HG03135 (cell line): ENCODE results near the gene NOC2L.
"Not testable (repeated sequence)": the region's sequence is repeated elsewhere in the genome, so short reads cannot be mapped to it uniquely, and the experiment has no call there.

ENCODE experiments used
- ATAC-seq: cut with Tn5 transposase; IDR thresholded peaks from one replicate; pipeline ENCODE4 v1.9.1; 2021; ENCODE audit warnings: mild to moderate bottlenecking, moderate library complexity; ENCODE audit not compliant: unreplicated experiment

Gene NOC2L

DNA sequence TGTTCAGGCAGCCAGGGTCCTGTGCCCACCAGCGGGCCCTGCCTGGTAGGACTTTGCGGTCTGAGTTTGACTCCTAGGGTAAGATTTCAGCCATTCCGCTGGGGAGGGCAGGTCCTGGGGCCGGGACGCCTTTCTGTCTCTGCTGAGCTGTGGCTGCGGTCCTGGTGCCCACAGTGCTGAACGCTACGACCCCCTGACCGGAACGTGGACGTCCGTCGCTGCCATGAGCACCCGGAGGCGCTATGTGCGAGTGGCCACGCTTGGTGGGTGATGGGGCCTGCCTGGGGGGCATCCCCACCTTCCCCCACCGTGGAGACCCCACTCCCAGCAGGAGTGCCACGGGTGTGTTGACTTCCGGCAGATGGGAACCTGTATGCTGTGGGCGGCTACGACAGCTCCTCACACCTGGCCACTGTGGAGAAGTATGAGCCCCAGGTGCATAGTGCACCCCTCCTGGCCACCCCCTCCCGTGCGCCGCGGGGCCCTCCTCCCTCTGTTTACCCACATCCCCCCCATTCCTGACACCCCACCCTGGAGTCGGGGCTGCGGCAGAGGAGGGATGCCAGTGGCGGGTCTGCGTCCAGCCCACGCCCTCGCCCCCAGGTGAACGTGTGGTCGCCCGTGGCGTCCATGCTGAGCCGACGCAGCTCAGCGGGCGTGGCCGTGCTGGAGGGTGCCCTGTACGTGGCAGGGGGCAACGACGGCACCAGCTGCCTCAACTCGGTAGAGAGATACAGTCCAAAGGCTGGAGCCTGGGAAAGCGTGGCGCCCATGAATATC lies 4.9 kb upstream of the NOC2L start:
- ATAC-seq = no peak

DNA sequence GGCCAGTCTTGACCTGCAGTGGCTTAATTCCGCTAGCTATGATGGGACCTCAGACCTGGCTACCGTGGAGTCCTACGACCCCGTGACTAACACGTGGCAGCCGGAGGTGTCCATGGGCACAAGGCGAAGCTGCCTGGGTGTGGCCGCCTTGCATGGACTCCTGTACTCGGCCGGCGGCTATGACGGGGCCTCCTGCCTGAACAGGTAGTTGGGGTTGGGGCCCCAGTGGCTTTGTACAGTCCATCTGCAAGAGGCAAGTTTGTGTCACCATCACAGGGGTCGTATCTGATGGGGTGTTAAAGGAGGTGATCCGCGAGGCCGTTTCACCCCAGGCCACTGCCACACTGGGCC lies 4.2 kb upstream of the NOC2L start:
- ATAC-seq = no peak

DNA sequence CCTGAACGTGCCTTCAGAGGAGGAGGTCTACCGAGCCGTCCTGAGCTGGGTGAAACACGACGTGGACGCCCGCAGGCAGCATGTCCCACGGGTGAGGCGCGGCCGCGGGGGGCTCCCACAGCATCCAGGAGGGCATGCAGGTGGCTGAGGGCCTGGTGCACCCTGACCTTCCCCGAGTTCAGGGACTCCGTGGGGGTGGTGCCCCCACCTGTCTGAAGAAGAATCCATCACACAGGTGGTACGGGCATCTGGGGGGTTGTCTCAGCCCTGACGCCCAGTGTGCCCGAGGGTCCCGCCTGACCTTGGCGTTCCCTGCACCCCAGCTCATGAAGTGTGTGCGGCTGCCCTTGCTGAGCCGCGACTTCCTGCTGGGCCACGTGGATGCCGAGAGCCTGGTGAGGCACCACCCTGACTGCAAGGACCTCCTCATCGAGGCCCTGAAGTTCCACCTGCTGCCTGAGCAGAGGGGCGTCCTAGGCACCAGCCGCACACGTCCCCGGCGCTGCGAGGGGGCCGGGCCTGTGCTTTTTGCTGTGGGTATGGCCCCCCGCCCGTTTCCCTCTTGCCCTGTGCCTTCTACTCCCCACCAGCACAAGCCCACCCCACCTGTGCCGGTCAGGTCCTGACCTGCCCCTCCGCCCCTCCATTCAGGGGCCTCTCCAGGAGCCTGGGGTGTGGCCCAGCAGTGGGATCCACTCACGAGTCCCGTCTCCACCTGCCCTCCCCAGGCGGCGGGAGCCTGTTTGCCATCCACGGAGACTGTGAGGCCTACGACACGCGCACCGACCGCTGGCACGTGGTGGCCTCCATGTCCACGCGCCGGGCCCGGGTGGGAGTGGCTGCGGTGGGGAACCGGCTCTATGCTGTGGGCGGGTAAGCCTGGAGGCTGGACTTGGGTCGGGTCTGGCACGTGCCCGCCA lies 3.6 kb upstream of the NOC2L start:
- ATAC-seq = no peak

DNA sequence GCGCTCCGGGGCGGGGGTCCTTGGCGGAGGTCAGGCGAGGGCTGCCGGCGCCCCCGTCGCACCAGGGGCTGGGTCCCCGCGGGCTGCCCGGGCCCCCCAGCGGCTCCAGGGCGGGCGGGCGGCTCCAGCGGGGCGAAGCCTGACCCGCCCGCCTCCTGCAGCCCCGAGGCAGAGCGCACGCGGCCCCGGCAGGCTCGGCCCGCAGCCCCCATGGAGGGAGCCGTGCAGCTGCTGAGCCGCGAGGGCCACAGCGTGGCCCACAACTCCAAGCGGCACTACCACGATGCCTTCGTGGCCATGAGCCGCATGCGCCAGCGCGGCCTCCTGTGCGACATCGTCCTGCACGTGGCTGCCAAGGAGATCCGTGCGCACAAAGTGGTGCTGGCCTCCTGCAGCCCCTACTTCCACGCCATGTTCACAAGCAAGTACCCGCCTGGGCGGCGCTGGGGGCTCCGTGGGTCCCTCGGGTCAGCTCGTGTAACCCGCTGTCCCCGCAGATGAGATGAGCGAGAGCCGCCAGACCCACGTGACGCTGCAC lies 2.1 kb upstream of the NOC2L start:
- ATAC-seq = no peak

DNA sequence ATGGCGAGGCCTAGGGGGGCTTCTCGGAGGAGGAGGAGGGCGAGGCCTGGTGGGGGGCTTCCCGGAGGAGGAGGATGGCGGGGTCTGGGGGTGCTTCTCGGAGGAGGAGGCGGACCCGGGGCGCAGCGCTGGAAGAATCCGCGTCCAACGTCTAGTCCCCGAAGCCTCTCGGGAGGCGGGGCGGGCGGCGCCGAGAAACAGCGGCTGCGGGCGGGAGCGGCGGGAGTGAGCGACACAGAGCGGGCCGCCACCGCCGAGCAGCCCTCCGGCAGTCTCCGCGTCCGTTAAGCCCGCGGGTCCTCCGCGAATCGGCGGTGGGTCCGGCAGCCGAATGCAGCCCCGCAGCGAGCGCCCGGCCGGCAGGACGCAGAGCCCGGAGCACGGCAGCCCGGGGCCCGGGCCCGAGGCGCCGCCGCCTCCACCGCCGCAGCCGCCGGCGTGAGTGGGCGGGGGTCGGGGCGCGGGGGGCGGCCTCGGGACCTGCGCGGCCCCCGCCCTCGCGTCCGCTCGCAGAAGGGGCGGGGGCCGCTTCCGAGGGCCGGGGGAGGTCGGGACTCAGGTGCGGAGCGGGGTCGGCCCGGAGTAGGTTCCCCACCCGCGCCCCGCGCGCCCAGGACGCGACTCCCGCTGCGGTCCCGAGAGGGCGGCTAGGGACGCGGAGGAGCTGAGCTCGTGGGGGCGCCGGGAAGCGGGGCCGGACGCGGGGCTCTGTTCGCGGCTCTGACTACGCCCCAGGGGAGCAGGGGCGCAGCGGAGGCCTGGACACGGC lies 1.5 kb upstream of the NOC2L start, which contains the start of gene KLHL17:
Gene KLHL17 (plus strand): TSS at position 222 of the 769 bp plus-strand sequence. CDS start 110 bp downstream, at position 332.
- ATAC-seq = peak; percentile 43

DNA sequence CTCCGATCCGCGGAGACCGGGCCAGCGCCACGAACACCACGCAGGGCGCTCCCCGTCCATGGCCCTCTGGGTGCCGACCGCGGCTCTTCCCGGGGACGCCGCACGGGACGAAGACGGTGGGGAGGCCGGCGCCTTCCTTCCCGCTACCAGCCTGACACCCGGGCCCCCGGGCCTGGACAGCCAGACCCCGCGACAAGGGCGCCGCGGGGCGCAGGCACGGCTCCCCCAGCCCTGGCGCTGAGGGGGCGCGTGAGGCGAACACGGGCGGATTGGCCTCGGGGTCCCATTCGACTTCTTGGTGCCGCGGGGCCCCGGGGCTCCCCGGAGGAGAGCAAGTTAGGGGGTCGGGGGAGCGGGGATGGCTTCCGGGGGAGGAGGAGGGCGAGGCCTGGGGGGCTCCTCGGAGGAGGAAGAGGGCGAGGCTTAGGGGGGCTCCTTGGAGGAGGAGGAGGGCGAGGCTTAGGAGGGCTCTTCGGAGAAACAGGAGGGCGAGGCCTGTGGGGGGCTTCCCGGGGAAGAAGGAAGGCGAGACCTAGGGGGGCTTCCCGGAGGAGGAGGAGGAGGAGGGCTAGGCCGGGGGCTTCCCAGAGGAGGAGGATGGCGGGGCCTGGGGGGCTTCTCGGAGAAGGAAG lies 791 bp upstream of the NOC2L start:
- no peak for ATAC-seq

DNA sequence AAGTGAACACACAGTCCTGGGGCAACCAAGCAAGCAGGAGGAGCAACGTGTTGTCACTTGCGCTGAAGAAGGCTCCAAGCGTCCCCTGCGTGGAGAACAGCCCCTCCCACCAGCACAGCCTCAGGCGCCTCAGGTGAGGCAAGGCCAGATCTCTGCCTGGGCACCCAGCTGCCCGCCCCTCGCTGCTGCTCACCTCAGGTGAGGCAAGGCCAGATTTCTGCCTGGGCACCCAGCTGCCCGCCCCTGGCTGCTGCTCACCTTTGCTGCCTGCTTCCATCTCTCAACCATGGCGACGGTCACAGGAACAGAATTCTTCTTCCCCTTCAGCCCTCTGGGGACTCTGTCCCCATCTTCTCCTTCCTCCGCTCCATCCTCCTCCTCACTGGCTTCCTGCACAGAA lies 2.4 kb downstream of the NOC2L start:
- ATAC-seq = no peak

DNA sequence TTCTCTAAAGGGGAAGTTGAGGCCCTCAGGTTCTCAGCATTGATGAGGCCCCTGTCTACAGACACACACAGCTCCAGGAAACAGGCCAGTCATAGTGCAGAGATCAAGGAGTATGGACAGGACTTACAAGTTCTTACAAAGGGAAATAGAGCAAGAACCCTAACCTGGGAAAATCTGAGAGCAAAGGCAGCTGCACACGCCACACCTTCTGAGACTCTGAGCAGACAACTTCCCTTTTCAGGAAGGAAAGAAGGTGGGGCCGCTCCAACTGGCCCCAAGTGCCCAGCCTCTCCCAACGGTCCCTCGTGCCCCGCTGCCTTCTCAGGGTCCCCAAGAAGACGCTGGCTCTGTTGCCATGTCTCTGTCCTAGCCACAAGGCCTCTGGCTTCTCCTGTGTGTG lies 3.6 kb downstream of the NOC2L start:
- no peak for ATAC-seq

DNA sequence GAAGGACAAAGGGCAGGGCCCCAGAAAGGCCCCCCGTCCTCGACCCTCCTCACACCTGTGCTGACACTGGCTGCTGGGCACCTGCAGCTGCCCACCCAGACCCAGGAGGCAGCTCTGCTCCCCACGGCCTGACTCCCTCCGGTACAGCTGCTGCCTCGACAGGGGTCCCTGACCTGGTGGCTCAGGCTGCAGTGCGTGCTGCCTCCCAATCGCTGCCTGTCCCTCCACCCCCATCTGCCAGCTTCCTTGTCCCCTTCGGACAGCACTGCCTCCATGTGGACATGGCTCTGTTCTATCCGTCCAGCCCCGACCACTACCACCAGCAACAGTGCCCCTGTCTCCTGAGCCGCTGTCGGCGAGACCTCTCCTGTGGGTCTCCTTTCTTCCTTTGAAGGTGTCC lies 4.1 kb downstream of the NOC2L start:
- ATAC-seq = no peak

DNA sequence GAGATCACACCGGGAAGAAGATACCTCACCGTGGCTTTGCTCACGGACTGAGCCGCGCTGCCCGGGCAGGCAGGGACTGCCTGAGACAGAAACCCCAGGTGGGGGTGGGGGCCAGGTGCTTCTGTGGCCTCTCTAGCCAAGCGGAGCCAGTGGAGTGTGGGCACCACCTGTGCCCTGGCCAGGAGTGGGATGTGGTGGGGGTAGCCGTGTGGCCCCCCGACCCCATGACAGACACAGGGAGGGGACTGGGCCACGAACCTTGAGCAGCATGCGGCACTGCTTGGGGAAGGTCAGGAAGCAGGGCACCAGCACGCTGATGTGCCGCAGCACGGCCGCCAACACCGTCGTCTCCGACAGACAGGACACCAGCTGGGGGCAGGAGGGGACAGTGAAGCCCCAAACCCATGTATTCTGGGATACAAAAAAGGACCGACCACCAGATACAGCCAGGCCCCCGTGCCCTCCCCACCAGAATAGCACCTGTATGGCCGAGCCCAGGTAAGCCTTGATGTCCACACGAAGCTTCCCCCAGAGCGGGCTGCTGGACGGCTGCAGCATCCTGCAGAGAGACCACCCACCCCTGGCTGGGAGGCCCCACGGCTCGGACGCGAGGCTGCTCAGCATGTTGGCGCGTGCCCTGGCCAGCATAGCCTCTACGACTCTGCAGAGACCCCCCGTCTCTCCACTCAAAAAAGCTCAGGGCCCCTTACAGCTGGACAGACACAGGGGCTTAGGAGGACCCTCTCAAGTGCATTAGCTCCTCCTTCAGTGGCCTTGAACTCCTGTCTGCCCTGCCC lies 5.3 kb downstream of the NOC2L start:
- no peak for ATAC-seq

DNA sequence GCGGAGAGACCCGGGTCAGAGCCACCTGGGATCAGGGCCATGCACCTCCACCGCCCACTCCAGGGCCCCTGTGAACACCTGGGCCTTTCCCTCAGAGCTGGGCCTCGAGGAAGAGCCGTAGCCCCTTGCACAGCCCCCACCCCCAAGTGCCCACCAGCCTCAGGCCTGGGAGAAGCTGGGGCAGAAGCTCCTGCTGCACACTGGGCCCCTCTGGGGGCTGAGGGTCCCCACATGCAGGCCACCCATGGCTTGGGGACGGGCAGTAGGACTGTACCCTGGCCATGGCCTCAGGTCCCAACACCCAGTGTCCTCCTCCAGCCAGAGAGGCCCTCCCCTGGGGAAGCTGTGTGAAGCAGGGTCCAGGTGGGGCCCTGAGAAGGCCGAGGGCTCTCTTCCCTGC lies 6.5 kb downstream of the NOC2L start:
- no peak for ATAC-seq

DNA sequence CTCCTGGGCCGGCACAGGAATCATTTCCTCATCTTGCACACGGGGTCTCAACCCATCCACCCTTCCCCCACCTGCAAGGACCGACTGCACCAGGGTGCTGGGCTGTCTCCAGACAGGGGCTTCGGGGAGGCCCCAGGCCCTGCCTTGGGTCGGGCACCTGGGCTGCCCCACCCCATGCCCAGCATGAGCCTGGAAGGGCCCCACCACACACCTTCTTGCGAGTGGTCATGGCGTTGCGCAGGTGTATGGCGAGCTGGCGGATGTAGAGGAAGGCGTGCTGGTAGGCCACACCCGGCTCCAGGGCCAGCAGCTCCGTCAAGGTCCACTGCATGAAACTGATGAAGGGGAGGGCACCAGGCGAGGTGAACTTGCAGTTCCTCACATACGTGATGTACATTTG lies 6.9 kb downstream of the NOC2L start:
- no peak for ATAC-seq

DNA sequence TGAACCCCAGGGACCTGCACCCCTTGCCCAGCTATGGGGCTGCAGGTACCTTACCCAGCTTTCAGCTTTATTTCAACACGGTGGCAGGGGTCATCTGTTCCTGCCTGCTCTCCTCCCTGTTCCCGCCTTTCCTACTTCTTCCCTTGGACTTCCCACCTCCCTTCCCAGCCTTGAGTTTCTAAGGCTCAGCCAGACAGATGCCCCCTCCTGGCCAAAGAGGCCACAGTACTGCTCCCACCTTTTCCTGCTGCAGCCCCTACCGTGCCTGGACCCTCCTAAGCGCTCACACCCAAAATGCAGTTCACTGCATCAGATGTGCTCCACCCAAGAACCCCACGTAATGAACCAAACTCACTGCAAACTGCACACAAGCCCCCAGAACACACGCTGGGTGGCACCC lies 7.7 kb downstream of the NOC2L start:
- no peak for ATAC-seq

DNA sequence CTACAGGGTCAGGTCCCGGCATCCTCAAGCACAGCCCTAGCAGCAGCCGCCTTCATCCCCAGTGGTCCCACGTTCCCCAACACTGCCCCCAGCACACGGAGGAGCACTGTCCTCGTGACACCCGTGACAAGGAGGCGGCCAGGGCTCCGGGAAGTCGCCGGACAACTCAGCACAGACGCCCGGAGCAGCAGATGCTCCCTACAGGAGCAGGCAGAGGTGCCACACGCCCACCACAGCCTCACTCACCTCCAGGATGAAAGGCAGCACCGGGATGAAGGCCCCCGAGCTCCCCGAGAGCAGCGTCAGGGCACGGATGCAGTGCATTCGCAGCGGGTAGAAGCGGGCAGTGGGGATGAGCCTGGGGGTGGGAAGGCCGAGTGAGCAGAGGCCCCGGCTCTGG lies 8.2 kb downstream of the NOC2L start:
- no peak for ATAC-seq

DNA sequence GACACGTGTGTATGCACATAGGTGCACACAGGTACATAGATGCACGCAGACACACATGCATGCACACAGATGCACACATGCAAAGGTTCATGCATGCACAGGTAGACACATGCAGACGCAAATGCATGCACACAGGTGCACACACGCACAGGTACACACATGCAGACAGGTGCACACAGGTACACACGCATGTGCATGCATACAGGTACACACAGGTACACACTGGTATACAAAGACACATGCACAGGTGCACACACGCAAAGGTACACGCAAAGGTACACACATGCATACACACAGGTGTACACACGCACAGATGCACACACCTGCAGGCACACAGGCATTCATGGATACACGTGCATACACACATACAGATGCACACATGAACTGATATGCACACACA lies 8.8 kb downstream of the NOC2L start:
- no peak for ATAC-seq

DNA sequence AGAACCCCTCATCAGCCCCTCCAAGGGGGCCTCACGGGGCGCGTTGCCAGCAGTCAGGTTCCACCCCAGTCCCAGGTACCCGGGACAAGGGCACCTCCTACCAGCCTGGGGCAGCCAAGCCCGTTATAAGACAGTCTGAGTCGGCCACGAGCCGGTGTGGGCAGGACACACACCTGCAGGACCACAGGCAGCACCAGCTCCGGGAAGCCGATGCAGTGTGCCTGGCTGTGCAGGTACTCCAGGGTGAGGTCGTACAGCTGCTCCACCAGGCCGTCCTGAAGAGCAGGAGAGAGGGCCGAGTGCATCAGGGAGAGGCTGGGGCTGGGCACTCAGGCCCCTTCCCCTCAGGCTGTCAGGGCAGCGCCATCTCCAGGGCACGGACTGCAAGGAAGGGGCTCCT lies 11.1 kb downstream of the NOC2L start:
- ATAC-seq = no peak

DNA sequence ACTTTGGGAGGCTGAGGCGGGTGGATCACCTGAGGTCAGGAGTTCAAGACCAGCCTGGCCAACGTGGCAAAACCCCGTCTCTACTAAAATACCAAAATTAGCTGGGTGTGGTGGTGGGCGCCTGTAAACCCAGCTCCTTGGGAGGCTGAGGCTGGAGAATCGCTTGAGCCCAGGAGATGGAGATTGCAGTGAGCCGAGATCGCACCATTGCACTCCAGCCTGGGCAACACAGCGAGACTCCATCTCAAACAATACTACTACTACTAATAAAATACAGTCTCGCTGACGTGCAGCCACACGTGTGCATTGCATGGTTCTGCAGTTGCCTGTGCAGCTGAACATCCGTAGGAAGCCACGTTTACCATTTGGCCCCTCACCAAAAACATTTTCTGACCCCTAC lies 12.2 kb downstream of the NOC2L start:
- ATAC-seq = not testable (repeated sequence)

DNA sequence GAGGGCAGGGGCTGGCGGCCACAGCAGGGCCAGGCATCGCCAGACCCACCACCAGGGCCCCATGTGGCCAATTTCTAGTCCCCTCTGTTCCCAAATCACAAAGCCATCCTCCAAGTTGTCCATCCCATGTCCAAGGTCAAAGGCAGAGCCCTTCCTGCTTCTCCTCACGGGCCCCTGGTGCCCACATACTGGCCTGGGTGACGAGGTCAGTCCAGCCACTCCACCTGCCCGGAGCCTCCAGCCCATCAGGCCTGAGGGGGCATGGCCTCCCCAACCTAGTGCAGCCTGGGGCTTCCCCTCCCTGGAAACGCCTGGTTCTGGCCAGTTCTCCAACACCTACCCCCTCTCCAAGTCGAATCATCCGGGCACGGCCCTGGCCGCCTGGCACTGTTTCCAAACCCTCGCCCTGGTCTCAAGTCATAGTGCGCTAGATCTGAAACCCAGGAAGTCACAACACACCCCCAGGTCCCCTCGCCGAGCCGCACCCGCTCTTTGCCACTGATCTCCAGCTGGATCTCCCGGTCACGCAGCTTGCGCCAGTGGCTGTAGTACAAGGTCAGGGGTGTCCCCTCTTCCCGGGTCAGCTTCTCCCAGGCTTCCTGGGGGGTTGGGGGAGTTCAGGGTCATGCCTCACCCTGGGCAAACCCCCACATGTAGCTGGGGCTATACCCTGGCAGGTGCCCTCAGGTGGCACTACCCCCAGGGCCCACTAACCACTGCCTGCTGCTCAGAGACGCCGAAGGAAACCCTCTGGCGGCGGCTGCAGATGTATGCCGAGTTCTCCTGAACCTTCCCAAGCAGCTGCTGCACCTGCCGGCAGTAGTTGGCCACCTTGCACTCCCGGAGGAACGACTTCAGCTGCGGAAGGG lies 13.1 kb downstream of the NOC2L start:
- no peak for ATAC-seq
